Measurements from ENCODE around the gene CSMD2.

Gene CSMD2

DNA sequence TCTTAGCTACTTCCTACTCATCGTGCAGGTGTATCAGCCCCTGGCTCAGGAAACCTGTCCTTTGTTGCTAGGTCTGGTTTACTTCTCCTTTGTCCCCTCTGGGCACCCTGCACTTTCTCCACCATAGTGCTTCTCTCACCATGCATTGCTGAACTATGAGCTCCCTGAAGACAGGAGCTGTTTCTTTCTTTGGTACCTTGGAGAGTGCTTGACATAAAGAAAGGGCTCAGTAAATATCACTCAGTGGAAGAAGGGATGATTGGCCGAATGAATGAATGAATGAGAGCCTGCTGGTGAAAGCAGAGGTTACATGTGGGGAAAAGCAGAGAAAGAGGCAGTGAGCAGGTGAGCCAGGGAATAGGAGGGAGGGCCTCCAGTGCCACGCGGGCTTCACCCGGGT is 310.9 kb downstream of the CSMD2 start:
- H3K4me1 ChIP-seq (ENCODE audit: control insufficient read depth, insufficient read depth, low read length, poor library complexity, severe bottlenecking), result peaks cover 4% of the 10 kb centered on the region
- WGBS, 2 experiments (ENCODE audit: insufficient coverage in 2 of 2), result 82 to 90% methylated on average over 3 to 5 of the region's 5 CpGs
- no peaks in the 10 kb centered on the region for H3K9me3 ChIP-seq (ENCODE audit: control insufficient read depth, low read length)
- H3K4me3 ChIP-seq (ENCODE audit: extremely low read depth, insufficient read depth, low read length, poor library complexity, severe bottlenecking), result no peak overlapping the region
- no peaks in the 10 kb centered on the region for H3K36me3 ChIP-seq (ENCODE audit: control insufficient read depth, insufficient read depth, low read length)
- H3K27ac ChIP-seq (ENCODE audit: low read depth, low read length, severe bottlenecking), result no peak overlapping the region

DNA sequence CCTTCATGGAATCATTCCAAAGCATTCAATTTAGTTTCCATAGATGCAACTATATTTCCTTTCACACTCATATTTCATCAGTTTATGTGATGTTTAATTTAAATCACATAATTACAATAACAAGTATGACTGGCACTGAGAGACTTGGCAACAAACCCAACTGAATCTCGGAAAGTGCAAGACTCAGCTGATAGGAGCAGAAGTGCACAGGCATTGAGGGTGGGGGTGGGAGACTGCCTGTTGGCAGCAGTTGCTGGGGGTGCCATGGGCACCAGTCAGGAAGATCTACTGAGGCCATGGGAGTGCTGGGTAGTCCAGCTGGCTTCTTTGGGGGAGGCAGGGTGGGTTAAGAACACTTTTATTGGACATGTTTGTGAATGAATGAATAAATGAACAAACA is 311.6 kb downstream of the CSMD2 start:
- Histone ChIP-seq H3K9me3 (ENCODE audit: control insufficient read depth, low read length) (no peaks in the 10 kb centered on the region), H3K4me1 (ENCODE audit: control insufficient read depth, insufficient read depth, low read length, poor library complexity, severe bottlenecking) (peaks cover 9% of the 10 kb centered on the region), H3K36me3 (ENCODE audit: control insufficient read depth, insufficient read depth, low read length) (no peaks in the 10 kb centered on the region), H3K27ac (ENCODE audit: low read depth, low read length, severe bottlenecking) (no peak overlapping the region), H3K4me3 (ENCODE audit: extremely low read depth, insufficient read depth, low read length, poor library complexity, severe bottlenecking) (no peak overlapping the region)
- no CpG with 5 or more reads among the region's 1 CpG for WGBS, 2 experiments (ENCODE audit: insufficient coverage in 2 of 2)

- H3K9me3 ChIP-seq (ENCODE audit: control insufficient read depth, low read length), result no peaks in the 10 kb centered on the region
- peaks cover 9% of the 10 kb centered on the region for H3K4me1 ChIP-seq (ENCODE audit: control insufficient read depth, insufficient read depth, low read length, poor library complexity, severe bottlenecking)
- H3K27ac ChIP-seq (ENCODE audit: low read depth, low read length, severe bottlenecking), result no peak overlapping the region
- H3K36me3 ChIP-seq (ENCODE audit: control insufficient read depth, insufficient read depth, low read length), result no peaks in the 10 kb centered on the region
- H3K4me3 ChIP-seq (ENCODE audit: extremely low read depth, insufficient read depth, low read length, poor library complexity, severe bottlenecking), result no peak overlapping the region
Observed at GRCh38 chr1:33852711-33853110, 312.3 kb downstream of the CSMD2 start.

GRCh38 chr1:33850481-33850880 is 314.5 kb downstream of the CSMD2 start:
- WGBS, 2 experiments (ENCODE audit: insufficient coverage in 2 of 2), result no CpG with 5 or more reads among the region's 1 CpG
- Histone ChIP-seq H3K27ac (ENCODE audit: low read depth, low read length, severe bottlenecking) (no peak overlapping the region), H3K36me3 (ENCODE audit: control insufficient read depth, insufficient read depth, low read length) (no peaks in the 10 kb centered on the region), H3K4me1 (ENCODE audit: control insufficient read depth, insufficient read depth, low read length, poor library complexity, severe bottlenecking) (peaks cover 9% of the 10 kb centered on the region), H3K4me3 (ENCODE audit: extremely low read depth, insufficient read depth, low read length, poor library complexity, severe bottlenecking) (no peak overlapping the region), H3K9me3 (ENCODE audit: control insufficient read depth, low read length) (no peaks in the 10 kb centered on the region)

- Histone ChIP-seq H3K4me3 (ENCODE audit: extremely low read depth, insufficient read depth, low read length, poor library complexity, severe bottlenecking) (no peak overlapping the region), H3K4me1 (ENCODE audit: control insufficient read depth, insufficient read depth, low read length, poor library complexity, severe bottlenecking) (peaks cover 9% of the 10 kb centered on the region), H3K9me3 (ENCODE audit: control insufficient read depth, low read length) (no peaks in the 10 kb centered on the region), H3K27ac (ENCODE audit: low read depth, low read length, severe bottlenecking) (no peak overlapping the region), H3K36me3 (ENCODE audit: control insufficient read depth, insufficient read depth, low read length) (no peaks in the 10 kb centered on the region)
- 63% methylated on average over 1 of the region's 1 CpG; no CpG with 5 or more reads in 1 of the 2 experiments for WGBS, 2 experiments (ENCODE audit: insufficient coverage in 2 of 2)
Observed at GRCh38 chr1:33849211-33849610, 315.8 kb downstream of the CSMD2 start.

- Histone ChIP-seq H3K9me3 (ENCODE audit: control insufficient read depth, low read length) (no peaks in the 10 kb centered on the region), H3K4me3 (ENCODE audit: extremely low read depth, insufficient read depth, low read length, poor library complexity, severe bottlenecking) (no peak overlapping the region), H3K4me1 (ENCODE audit: control insufficient read depth, insufficient read depth, low read length, poor library complexity, severe bottlenecking) (peaks cover 9% of the 10 kb centered on the region), H3K27ac (ENCODE audit: low read depth, low read length, severe bottlenecking) (no peak overlapping the region), H3K36me3 (ENCODE audit: control insufficient read depth, insufficient read depth, low read length) (no peaks in the 10 kb centered on the region)
- 67 to 80% methylated on average over 1 to 2 of the region's 4 CpGs for WGBS, 2 experiments (ENCODE audit: insufficient coverage in 2 of 2)
Observed at GRCh38 chr1:33848205-33848937, 316.7 kb downstream of the CSMD2 start.

GRCh38 chr1:33846861-33847260 is 318.2 kb downstream of the CSMD2 start:
- Histone ChIP-seq H3K27ac (ENCODE audit: low read depth, low read length, severe bottlenecking) (no peak overlapping the region), H3K36me3 (ENCODE audit: control insufficient read depth, insufficient read depth, low read length) (no peaks in the 10 kb centered on the region), H3K4me1 (ENCODE audit: control insufficient read depth, insufficient read depth, low read length, poor library complexity, severe bottlenecking) (peaks cover 9% of the 10 kb centered on the region), H3K4me3 (ENCODE audit: extremely low read depth, insufficient read depth, low read length, poor library complexity, severe bottlenecking) (no peak overlapping the region), H3K9me3 (ENCODE audit: control insufficient read depth, low read length) (no peaks in the 10 kb centered on the region)
- 95 to 96% methylated on average over 8 of the region's 8 CpGs for WGBS, 2 experiments (ENCODE audit: insufficient coverage in 2 of 2)

- H3K27ac ChIP-seq (ENCODE audit: low read depth, low read length, severe bottlenecking), result no peak overlapping the region
- H3K36me3 ChIP-seq (ENCODE audit: control insufficient read depth, insufficient read depth, low read length), result no peaks in the 10 kb centered on the region
- H3K4me3 ChIP-seq (ENCODE audit: extremely low read depth, insufficient read depth, low read length, poor library complexity, severe bottlenecking), result no peak overlapping the region
- no peaks in the 10 kb centered on the region for H3K9me3 ChIP-seq (ENCODE audit: control insufficient read depth, low read length)
- 95 to 100% methylated on average over 4 of the region's 5 CpGs for WGBS, 2 experiments (ENCODE audit: insufficient coverage in 2 of 2)
- peaks cover 5% of the 10 kb centered on the region for H3K4me1 ChIP-seq (ENCODE audit: control insufficient read depth, insufficient read depth, low read length, poor library complexity, severe bottlenecking)
Observed at GRCh38 chr1:33844166-33844565, 320.9 kb downstream of the CSMD2 start.

- Histone ChIP-seq H3K27ac (ENCODE audit: low read depth, low read length, severe bottlenecking) (no peak overlapping the region), H3K4me1 (ENCODE audit: control insufficient read depth, insufficient read depth, low read length, poor library complexity, severe bottlenecking) (no peaks in the 10 kb centered on the region), H3K36me3 (ENCODE audit: control insufficient read depth, insufficient read depth, low read length) (no peaks in the 10 kb centered on the region), H3K9me3 (ENCODE audit: control insufficient read depth, low read length) (no peaks in the 10 kb centered on the region), H3K4me3 (ENCODE audit: extremely low read depth, insufficient read depth, low read length, poor library complexity, severe bottlenecking) (no peak overlapping the region)
- 91 to 100% methylated on average over 3 to 4 of the region's 5 CpGs for WGBS, 2 experiments (ENCODE audit: insufficient coverage in 2 of 2)
Observed at GRCh38 chr1:33842348-33842747, 322.7 kb downstream of the CSMD2 start.

- Histone ChIP-seq H3K4me1 (ENCODE audit: control insufficient read depth, insufficient read depth, low read length, poor library complexity, severe bottlenecking) (no peaks in the 10 kb centered on the region), H3K9me3 (ENCODE audit: control insufficient read depth, low read length) (peaks cover 3% of the 10 kb centered on the region), H3K36me3 (ENCODE audit: control insufficient read depth, insufficient read depth, low read length) (no peaks in the 10 kb centered on the region), H3K27ac (ENCODE audit: low read depth, low read length, severe bottlenecking) (no peak overlapping the region), H3K4me3 (ENCODE audit: extremely low read depth, insufficient read depth, low read length, poor library complexity, severe bottlenecking) (no peak overlapping the region)
- 80 to 83% methylated on average over 1 of the region's 1 CpG for WGBS, 2 experiments (ENCODE audit: insufficient coverage in 2 of 2)
Observed at GRCh38 chr1:33841494-33841893, 323.5 kb downstream of the CSMD2 start.

DNA sequence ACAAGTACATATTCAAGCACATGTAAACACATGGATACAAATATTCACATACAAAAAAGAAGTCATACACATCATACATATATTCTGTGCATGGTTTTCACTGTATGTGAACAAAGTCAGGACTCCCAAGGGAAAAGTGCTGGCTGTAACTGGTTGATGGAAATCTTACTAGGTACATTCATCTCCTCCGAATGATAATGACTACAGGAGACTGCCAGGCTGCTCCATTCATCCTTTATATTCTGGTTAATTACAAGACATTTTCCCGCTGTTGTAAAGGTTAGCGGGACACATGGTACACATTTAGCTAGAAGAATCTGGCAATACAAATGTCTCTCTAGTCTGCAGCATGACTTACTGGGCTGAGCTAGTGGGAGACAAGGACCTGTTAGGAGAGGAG is 327.4 kb downstream of the CSMD2 start:
- no peak overlapping the region for H3K4me3 ChIP-seq (ENCODE audit: extremely low read depth, insufficient read depth, low read length, poor library complexity, severe bottlenecking)
- peaks cover 3% of the 10 kb centered on the region for H3K9me3 ChIP-seq (ENCODE audit: control insufficient read depth, low read length)
- H3K36me3 ChIP-seq (ENCODE audit: control insufficient read depth, insufficient read depth, low read length), result no peaks in the 10 kb centered on the region
- H3K27ac ChIP-seq (ENCODE audit: low read depth, low read length, severe bottlenecking), result no peak overlapping the region
- WGBS, 2 experiments (ENCODE audit: insufficient coverage in 2 of 2), result 100% methylated on average over 1 to 2 of the region's 3 CpGs
- H3K4me1 ChIP-seq (ENCODE audit: control insufficient read depth, insufficient read depth, low read length, poor library complexity, severe bottlenecking), result no peaks in the 10 kb centered on the region

All from mesodermal cell (in vitro differentiated cells).